ENCODE measurements around the gene GBP2.

The GBP2 gene

DNA sequence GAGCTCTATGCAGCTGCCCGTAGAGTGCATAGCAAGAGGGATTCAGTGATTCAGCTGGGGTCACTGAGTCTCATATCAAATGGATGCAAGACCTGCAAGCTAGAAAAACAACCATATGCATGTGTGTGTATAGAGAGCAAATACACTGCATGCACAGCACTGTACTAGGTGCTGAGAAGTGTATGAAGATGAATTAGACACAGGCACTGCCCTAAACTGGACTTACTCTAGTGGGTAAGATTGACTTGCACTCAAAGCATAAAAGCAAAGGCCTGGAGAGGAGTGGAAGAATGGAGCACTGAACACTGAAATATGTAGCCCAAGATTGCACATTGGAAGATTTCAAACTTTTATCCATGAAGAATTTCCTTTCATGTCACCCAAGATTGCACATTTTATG lies 55.4 kb downstream of the GBP2 start:
- TF ChIP-seq, protein P1, sequence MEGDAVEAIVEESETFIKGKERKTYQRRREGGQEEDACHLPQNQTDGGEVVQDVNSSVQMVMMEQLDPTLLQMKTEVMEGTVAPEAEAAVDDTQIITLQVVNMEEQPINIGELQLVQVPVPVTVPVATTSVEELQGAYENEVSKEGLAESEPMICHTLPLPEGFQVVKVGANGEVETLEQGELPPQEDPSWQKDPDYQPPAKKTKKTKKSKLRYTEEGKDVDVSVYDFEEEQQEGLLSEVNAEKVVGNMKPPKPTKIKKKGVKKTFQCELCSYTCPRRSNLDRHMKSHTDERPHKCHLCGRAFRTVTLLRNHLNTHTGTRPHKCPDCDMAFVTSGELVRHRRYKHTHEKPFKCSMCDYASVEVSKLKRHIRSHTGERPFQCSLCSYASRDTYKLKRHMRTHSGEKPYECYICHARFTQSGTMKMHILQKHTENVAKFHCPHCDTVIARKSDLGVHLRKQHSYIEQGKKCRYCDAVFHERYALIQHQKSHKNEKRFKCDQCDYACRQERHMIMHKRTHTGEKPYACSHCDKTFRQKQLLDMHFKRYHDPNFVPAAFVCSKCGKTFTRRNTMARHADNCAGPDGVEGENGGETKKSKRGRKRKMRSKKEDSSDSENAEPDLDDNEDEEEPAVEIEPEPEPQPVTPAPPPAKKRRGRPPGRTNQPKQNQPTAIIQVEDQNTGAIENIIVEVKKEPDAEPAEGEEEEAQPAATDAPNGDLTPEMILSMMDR (conservative IDR thresholded peaks at IDR 0.05) = no peak
- H3K27ac ChIP-seq = no peak overlapping the region

DNA sequence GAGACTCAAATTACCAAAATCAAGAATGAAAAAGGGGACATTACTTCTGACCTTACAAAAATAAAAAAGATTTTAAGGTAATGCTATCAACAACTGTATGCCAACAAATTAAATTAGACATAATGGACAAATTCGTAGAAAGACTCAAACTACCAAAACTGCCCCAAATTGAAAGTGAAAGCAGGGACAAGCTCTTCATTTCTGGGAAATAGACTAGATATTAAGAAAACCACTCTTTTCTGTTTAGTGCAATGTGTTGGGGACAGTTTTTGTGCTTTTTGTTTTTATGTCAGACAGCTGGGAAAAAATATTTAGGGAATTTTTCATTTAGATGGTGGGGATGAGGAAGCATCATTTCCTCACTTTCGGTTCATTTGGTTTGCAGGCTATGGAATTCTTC lies 56.0 kb downstream of the GBP2 start:
- TF ChIP-seq, protein P1 (conservative IDR thresholded peaks at IDR 0.05) = no peak
- no peak overlapping the region for H3K27ac ChIP-seq

- no peak overlapping the region for H3K27ac ChIP-seq
- TF ChIP-seq, protein P1 (conservative IDR thresholded peaks at IDR 0.05) = no peak
Measured at GRCh38 chr1:89068291-89068690, 57.6 kb downstream of the GBP2 start.

- TF ChIP-seq, protein P1 (conservative IDR thresholded peaks at IDR 0.05) = no peak
- no peak within 1 kb of the TSS for H3K27ac ChIP-seq
Measured at GRCh38 chr1:89065079-89065868, 60.6 kb downstream of the GBP2 start, which contains the start of gene GBP1. TSS of gene GBP1 (minus strand) at chr1:89065208. CDS start at chr1:89063234, 1,974 bp downstream.

GRCh38 chr1:89064632-89065031 lies 61.3 kb downstream of the GBP2 start:
- TF ChIP-seq, protein P1 (conservative IDR thresholded peaks at IDR 0.05) = no peak
- H3K27ac ChIP-seq = no peak overlapping the region

DNA sequence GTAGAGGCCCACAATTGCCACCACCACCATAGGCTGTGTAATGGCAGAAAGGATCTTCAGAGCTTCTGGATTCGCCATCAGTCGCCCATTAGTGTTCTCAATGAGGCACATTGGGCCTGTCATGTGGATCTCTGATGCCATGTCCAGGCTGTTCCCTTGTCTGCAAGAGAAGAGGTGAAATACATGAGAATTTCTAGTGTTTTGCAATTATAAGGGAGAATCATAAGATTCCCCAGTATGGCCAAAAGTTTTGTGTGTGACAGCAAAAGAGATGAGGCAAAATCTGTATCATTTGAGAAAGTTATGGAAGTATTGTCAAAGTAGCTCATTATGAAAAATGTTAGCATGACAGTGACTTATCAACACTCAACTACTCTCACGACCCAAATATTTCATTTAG lies 62.8 kb downstream of the GBP2 start:
- TF ChIP-seq, protein P1 (conservative IDR thresholded peaks at IDR 0.05) = no peak
- no peak overlapping the region for H3K27ac ChIP-seq

- H3K27ac ChIP-seq = no peak overlapping the region
- TF ChIP-seq, protein P1 (conservative IDR thresholded peaks at IDR 0.05) = no peak
Measured at GRCh38 chr1:89060091-89060490, 65.8 kb downstream of the GBP2 start.
